OCI-M1 (cell line): Measurements from ENCODE around the gene ABCB8.

Experiments
- DNase-seq: peaks from one replicate; lab custom pipeline; 2025; lab: John Stamatoyannopoulos, UW

The ABCB8 gene

GRCh38 chr7:151028131-151028947 is at the start of gene ABCB8:
Gene ABCB8 (plus strand): TSS chr7:151028450. CDS start chr7:151028516, 66 bp downstream.
- peak; percentile 98 for DNase-seq

- DNase-seq, result no peak
Measured at GRCh38 chr7:150979713-150980390, 48.4 kb upstream of the ABCB8 start.

- no peak for DNase-seq
Measured at GRCh38 chr7:150980663-150981062, 47.6 kb upstream of the ABCB8 start.

GRCh38 chr7:150981644-150982043 is 46.6 kb upstream of the ABCB8 start:
- DNase-seq, result no peak

- no peak for DNase-seq
Measured at GRCh38 chr7:150982351-150982750, 45.9 kb upstream of the ABCB8 start.

GRCh38 chr7:150983893-150984368 is 44.3 kb upstream of the ABCB8 start:
- DNase-seq, result peak; percentile 46

GRCh38 chr7:150986099-150986512 is 42.1 kb upstream of the ABCB8 start:
- peak; percentile 67 for DNase-seq

- no peak for DNase-seq
Measured at GRCh38 chr7:150986556-150986955, 41.7 kb upstream of the ABCB8 start.

GRCh38 chr7:150988230-150989226 is 39.7 kb upstream of the ABCB8 start:
- DNase-seq, result peak; percentile 60

- no peak for DNase-seq
Measured at GRCh38 chr7:150989456-150989855, 38.8 kb upstream of the ABCB8 start.

GRCh38 chr7:150990416-150991186 is 37.6 kb upstream of the ABCB8 start, which contains the start of gene NOS3:
Gene NOS3 (plus strand): TSS chr7:150991017. CDS start chr7:150993804, 2,787 bp downstream.
- DNase-seq, result no peak

- no peak for DNase-seq
Measured at GRCh38 chr7:150992051-150992640, 36.1 kb upstream of the ABCB8 start.

- DNase-seq, result peak; percentile 51
Measured at GRCh38 chr7:150992833-150993302, 35.4 kb upstream of the ABCB8 start.

GRCh38 chr7:150993511-150993910 is 34.7 kb upstream of the ABCB8 start:
- no peak for DNase-seq

GRCh38 chr7:150994141-150994837 is 34.0 kb upstream of the ABCB8 start:
- DNase-seq, result peak; percentile 86

- DNase-seq, result no peak
Measured at GRCh38 chr7:150994838-150995510, 33.3 kb upstream of the ABCB8 start.

GRCh38 chr7:150996376-150997074 is 31.7 kb upstream of the ABCB8 start:
- peak; percentile 30 for DNase-seq

GRCh38 chr7:150997075-150997511 is 31.2 kb upstream of the ABCB8 start:
- DNase-seq, result peak; percentile 30

- DNase-seq, result no peak
Measured at GRCh38 chr7:150997817-150998216, 30.4 kb upstream of the ABCB8 start.
